Natural killer cell (primary cell): ENCODE data around the gene TTLL11. TPM values are rescaled to one million over a fixed set of nuclear protein-coding genes. Genes with fewer than 3 reads are reported as not detected.

Experiments used
- ATAC-seq, 3 donors: fragments of 150-1000 bp in 2 of 3; fragments of 200-7000 bp in 1 of 3; cut with Tn5 transposase; 1 replicate in 1 of 3; 2 replicates in 2 of 3; pipeline ENCODE4 v1.10.0; 2021; ENCODE audit warnings: mild to moderate bottlenecking in 2 of 3, moderate library complexity in 2 of 3
- DNase-seq, 2 donors: peaks; one replicate each; pipeline versions ENCODE4 v3.0.0 to v3.0.0-alpha.2; 2013 to 2021; ENCODE audit warnings: mixed read lengths in 1 of 2
- H3K27ac ChIP-seq: one replicate; pipeline ENCODE4 v1.5.1; 2013; ENCODE audit warnings: mild to moderate bottlenecking, low read length
- H3K27me3 ChIP-seq: one replicate; pipeline ENCODE4 v1.6.1; 2013; ENCODE audit warnings: low read length; ENCODE audit not compliant: control insufficient read depth, insufficient read depth
- H3K36me3 ChIP-seq: one replicate; pipeline ENCODE4 v1.6.1; 2013; ENCODE audit warnings: low read length; ENCODE audit not compliant: control insufficient read depth, insufficient read depth
- H3K4me1 ChIP-seq: one replicate; pipeline ENCODE4 v1.6.1; 2013; ENCODE audit warnings: low read length; ENCODE audit not compliant: control insufficient read depth, insufficient read depth
- H3K4me3 ChIP-seq: one replicate; pipeline ENCODE4 v1.5.1; 2013; ENCODE audit warnings: low read length
- H3K9me3 ChIP-seq: one replicate; pipeline ENCODE4 v1.6.1; 2013; ENCODE audit warnings: low read length; ENCODE audit not compliant: control insufficient read depth, insufficient read depth
- H3K27ac Mint-ChIP-seq, 2 donors: one replicate each; pipeline ENCODE4 v1.8.0; 2022; ENCODE audit warnings: mild to moderate bottlenecking in 2 of 2, mixed read lengths in 2 of 2, moderate library complexity in 1 of 2
- H3K27me3 Mint-ChIP-seq, 2 donors: one replicate each; pipeline ENCODE4 v1.8.0; 2022; ENCODE audit warnings: low read depth in 2 of 2, mixed read lengths in 2 of 2
- H3K36me3 Mint-ChIP-seq: one replicate; pipeline ENCODE4 v1.8.0; 2022; ENCODE audit warnings: mixed read lengths
- H3K4me1 Mint-ChIP-seq, 2 donors: one replicate each; pipeline ENCODE4 v1.8.0; 2022; ENCODE audit warnings: mixed read lengths in 2 of 2
- H3K4me3 Mint-ChIP-seq: one replicate; pipeline ENCODE4 v1.8.0; 2022; ENCODE audit warnings: mild to moderate bottlenecking, moderate library complexity, mixed read lengths
- H3K9me3 Mint-ChIP-seq, 2 donors: one replicate each; pipeline ENCODE4 v1.8.0; 2022; ENCODE audit warnings: mixed read lengths in 2 of 2
- CTCF ChIP-seq: fragments of 200-600 bp; IDR thresholded peaks from one replicate; pipeline ENCODE4 v1.8.0; 2022; ENCODE audit warnings: antibody characterized with exemption
- WGBS: methylation state at CpG from one replicate; pipeline ENCODE4 v1.1.7; 2013; ENCODE audit warnings: missing lambda C conversion rate; ENCODE audit not compliant: insufficient coverage; 5-methylcytosine and 5-hydroxymethylcytosine counted together
- intact Hi-C: fragments of 100-400 bp; cut with micrococcal nuclease; formaldehyde crosslinking; loops from one replicate; pipeline ENCODE4 v1.14.2; 2022
- total RNA-seq, 4 donors: library from RNA; stranded (reverse); fragments of 120-200 nt in 1 of 4; gene quantifications; one replicate each; pipeline versions ENCODE4 v1.2.3 to v1.2.4, GENCODE V29; 2013 to 2022

The TTLL11 gene
- total RNA-seq, 3 donors from 2014 or later (not counting 1 experiment from before 2014, with no cell fraction given): 3.4 to 4.6 (median 3.6) TPM

GRCh38 chr9:121927636-121928035, 165.5 kb downstream of the TTLL11 start:
- Mint-ChIP-seq H3K27ac (no peak overlapping the region), H3K4me3 (no peak overlapping the region), H3K4me1 (no peaks in the 10 kb centered on the region), H3K9me3 (no peaks in the 10 kb centered on the region), H3K27me3 (no peaks in the 10 kb centered on the region), H3K36me3 (no peaks in the 10 kb centered on the region)
- ATAC-seq: no peak
- no peaks in the 10 kb centered on the region for H3K4me1 ChIP-seq
- no peak for TF ChIP-seq CTCF
- no peaks in the 10 kb centered on the region for H3K36me3 ChIP-seq
- H3K27ac ChIP-seq: no peak overlapping the region
- no peaks in the 10 kb centered on the region for H3K27me3 ChIP-seq
- intact Hi-C loops: no loop called here
- 91% methylated on average over 1 of the region's 1 CpG for WGBS
- no peaks in the 10 kb centered on the region for H3K9me3 ChIP-seq
- no peak for DNase-seq
- no peak overlapping the region for H3K4me3 ChIP-seq

GRCh38 chr9:121927081-121927480, 166.0 kb downstream of the TTLL11 start:
- H3K36me3 Mint-ChIP-seq: no peaks in the 10 kb centered on the region
- Histone ChIP-seq H3K4me1 (no peaks in the 10 kb centered on the region), H3K4me3 (no peak overlapping the region), H3K36me3 (no peaks in the 10 kb centered on the region), H3K9me3 (no peaks in the 10 kb centered on the region), H3K27me3 (no peaks in the 10 kb centered on the region), H3K27ac (no peak overlapping the region)
- no peak for TF ChIP-seq CTCF
- DNase-seq: no peak
- H3K27ac Mint-ChIP-seq: no peak overlapping the region
- H3K9me3 Mint-ChIP-seq: no peaks in the 10 kb centered on the region
- H3K4me1 Mint-ChIP-seq: no peaks in the 10 kb centered on the region
- WGBS: 95% methylated on average over 2 of the region's 5 CpGs
- intact Hi-C loops: no loop called here
- ATAC-seq: no peak
- no peaks in the 10 kb centered on the region for H3K27me3 Mint-ChIP-seq
- no peak overlapping the region for H3K4me3 Mint-ChIP-seq

GRCh38 chr9:121926351-121926801, 166.7 kb downstream of the TTLL11 start:
- H3K4me3 ChIP-seq: no peak overlapping the region
- TF ChIP-seq CTCF: no peak
- Mint-ChIP-seq H3K27me3 (no peaks in the 10 kb centered on the region), H3K4me3 (no peak overlapping the region), H3K9me3 (no peaks in the 10 kb centered on the region), H3K27ac (no peak overlapping the region), H3K4me1 (no peaks in the 10 kb centered on the region), H3K36me3 (no peaks in the 10 kb centered on the region)
- no peak overlapping the region for H3K27ac ChIP-seq
- H3K4me1 ChIP-seq: no peaks in the 10 kb centered on the region
- 89% methylated on average over 10 of the region's 10 CpGs for WGBS
- no peaks in the 10 kb centered on the region for H3K9me3 ChIP-seq
- H3K36me3 ChIP-seq: no peaks in the 10 kb centered on the region
- DNase-seq (no peak), ATAC-seq (no peak)
- intact Hi-C loops: no loop called here
- no peaks in the 10 kb centered on the region for H3K27me3 ChIP-seq

- Mint-ChIP-seq H3K4me3 (no peak overlapping the region), H3K27me3 (no peaks in the 10 kb centered on the region), H3K36me3 (no peaks in the 10 kb centered on the region), H3K9me3 (no peaks in the 10 kb centered on the region), H3K4me1 (no peaks in the 10 kb centered on the region), H3K27ac (no peak overlapping the region)
- no peak for DNase-seq
- Histone ChIP-seq H3K4me1 (no peaks in the 10 kb centered on the region), H3K4me3 (no peak overlapping the region), H3K27me3 (no peaks in the 10 kb centered on the region), H3K27ac (no peak overlapping the region), H3K36me3 (no peaks in the 10 kb centered on the region), H3K9me3 (no peaks in the 10 kb centered on the region)
- TF ChIP-seq CTCF: no peak
- ATAC-seq: no peak
- intact Hi-C loops: no loop called here
- WGBS: 65% methylated on average over 12 of the region's 12 CpGs
Observed at GRCh38 chr9:121925935-121926334, 167.2 kb downstream of the TTLL11 start.
